GM12864 (cell line): ENCODE results near the gene FAT3.

Experiments used
- DNase-seq: peaks from one replicate; pipeline ENCODE4 v3.0.0-alpha.2; 2011; ENCODE audit warnings: low read depth
- H3K4me3 ChIP-seq: 2 replicates; pipeline ENCODE4 v1.5.1; 2011; ENCODE audit warnings: mild to moderate bottlenecking, low read depth, low read length, control low read depth
- TF ChIP-seq, protein P1 (sequence below): IDR thresholded peaks from 2 replicates; pipeline ENCODE4 v1.5.1; 2011; ENCODE audit warnings: low read depth, mild to moderate bottlenecking, moderate library complexity, low read length, control low read depth, inconsistent platforms; ENCODE audit errors: missing control alignments

Gene FAT3

DNA sequence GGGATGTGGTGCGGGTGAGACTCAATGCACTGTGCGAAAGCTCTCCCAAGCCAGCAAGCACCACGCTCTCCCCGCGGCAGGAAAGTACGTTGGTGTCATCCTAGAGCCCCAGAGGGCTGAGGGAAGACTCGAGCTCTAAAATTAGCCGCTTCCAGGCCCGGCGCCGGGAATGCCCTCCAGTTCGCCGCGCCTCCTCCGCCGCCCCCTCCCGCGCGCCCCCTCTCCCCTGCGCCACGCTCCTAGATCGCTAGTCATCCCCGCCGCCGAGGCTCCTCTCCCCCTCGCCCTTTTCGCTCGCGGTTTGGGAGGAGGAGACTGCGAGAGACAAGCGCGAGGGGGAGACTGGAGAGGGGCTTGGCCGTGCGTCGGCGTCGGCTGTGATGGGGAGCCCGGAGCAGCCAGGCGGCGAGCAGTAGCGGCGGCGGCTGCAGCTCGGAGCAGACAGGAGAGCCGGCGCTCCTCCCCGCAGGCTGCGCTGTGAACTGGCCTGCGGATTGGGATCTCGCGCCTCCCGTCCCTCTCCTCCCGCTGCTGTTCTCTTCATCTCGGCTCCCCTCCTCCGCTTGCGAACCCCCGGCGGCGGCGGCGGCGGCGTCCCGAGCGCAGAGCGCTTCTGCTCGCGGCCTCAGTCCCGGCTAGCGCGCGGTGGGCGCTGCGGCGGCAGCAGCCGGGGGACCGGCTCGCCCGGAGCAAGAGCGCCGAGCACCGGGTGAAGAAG is at the start of gene FAT3:
FAT3 (plus strand) TSS at position 412 of the 718 bp plus-strand sequence. CDS start 127,295 bp downstream, outside the sequence.
- TF ChIP-seq, protein P1, sequence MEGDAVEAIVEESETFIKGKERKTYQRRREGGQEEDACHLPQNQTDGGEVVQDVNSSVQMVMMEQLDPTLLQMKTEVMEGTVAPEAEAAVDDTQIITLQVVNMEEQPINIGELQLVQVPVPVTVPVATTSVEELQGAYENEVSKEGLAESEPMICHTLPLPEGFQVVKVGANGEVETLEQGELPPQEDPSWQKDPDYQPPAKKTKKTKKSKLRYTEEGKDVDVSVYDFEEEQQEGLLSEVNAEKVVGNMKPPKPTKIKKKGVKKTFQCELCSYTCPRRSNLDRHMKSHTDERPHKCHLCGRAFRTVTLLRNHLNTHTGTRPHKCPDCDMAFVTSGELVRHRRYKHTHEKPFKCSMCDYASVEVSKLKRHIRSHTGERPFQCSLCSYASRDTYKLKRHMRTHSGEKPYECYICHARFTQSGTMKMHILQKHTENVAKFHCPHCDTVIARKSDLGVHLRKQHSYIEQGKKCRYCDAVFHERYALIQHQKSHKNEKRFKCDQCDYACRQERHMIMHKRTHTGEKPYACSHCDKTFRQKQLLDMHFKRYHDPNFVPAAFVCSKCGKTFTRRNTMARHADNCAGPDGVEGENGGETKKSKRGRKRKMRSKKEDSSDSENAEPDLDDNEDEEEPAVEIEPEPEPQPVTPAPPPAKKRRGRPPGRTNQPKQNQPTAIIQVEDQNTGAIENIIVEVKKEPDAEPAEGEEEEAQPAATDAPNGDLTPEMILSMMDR = no peak
- H3K4me3 ChIP-seq = no peak within 1 kb of the TSS
- DNase-seq = no peak

DNA sequence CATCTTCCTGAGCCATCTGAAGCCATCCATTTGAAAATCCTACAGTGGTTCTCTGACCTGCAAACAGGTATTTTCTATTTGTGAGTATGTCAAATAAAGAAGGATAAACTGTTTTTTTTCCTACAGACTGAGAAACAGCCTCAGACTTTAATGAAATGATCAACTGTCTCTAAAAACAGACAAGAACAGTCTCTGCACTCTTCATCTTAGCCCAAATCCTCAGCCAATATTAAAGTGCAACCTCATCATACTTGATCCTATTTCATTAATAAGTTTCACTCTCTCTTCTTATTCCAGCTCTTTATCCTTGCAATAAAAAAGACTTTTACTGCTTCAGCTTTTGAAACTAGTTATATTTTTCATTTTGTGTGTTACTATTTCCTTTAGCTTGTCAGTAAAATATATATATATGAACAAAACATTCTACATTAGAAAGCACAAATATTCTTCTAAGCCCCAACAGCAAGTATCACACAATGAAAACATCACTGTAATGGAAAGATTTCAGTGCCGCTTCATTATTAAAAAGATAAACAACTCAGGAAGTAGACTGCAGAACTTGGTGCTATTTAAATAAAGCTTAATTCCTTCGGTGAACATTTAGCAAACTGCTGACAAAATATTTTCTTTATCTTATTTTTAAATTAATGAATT is 45.5 kb upstream of the FAT3 start:
- TF ChIP-seq, protein P1 = no peak
- no peak for DNase-seq
- no peak overlapping the region for H3K4me3 ChIP-seq

DNA sequence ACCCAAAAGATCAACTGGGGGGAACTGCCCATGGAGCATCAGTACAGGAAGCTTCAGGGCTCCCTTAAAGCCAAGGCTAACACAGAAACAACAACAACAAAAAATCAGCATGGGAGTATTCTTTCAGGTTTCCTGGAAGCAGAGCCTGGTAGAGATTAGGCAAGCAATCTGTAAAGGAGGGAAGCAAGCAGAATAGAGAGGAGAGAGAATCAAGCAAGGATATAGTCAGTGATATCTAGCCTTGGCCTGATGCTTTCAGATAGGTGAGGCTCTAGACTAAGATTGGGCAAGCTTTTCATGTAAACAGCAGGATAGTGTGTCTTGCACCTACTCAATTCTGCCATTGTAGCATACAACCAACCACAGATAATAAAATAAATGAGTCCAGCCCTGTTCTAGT is 44.4 kb upstream of the FAT3 start:
- no peak for DNase-seq
- TF ChIP-seq, protein P1 = no peak
- H3K4me3 ChIP-seq = no peak overlapping the region

DNA sequence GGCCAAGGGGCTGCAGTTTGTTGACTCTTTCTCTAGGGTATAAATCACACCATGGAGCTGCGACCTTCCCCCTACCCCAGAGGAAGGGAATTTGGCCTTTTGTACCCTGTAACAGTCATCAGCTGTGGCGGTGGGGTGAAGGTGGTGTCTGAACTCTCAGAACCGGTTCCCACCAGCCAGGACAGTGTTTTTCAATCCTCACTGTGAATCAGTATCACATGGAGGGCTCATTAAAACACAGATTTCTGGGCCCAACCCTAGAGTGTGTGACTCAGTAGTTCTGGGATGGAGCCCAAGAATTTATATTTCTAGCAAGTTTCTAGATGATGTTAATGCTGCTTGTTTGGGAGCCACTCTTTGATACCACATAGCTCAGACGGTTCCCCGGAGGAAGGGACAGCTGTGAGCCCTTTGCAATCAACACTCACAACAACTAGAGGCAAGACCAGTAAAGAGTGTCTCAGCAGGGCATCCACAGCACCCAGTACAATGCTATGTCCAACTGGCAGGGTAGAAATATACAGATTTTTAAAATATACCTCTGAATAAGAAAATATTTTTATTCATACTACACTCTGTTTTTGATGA is 43.9 kb upstream of the FAT3 start:
- DNase-seq = no peak
- H3K4me3 ChIP-seq = no peak overlapping the region
- TF ChIP-seq, protein P1 = no peak

DNA sequence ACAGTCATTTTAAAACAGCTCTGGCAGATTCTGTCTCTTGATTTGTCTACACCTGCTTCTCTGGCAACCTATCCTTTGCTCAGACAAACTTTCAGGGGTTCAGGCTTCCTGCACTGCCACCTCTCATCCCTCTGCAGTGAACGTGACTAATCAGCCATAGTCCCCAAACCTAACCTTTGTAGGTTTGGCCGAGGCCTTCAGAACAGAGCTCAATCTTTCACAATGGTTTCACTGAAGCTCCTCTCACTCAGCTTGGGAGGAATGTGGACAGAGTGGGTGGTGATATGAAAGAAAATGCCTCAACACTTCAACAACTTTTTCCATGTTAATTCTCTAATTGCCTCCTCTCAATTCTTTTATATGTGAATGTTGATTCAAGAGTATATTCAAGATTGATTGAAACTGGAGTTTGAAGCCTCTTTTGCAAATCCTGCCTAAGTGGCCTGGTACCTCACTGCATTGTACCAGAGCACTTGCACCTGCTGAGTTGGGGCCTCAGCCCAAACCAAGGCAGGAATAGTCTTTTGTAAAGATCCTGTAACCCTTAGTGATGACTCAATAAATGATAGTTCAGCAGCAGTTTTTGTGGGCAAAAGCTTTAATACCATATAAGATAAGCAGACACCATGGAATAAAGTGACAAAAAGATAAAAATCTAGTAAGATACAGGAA is 33.9 kb upstream of the FAT3 start:
- TF ChIP-seq, protein P1 = no peak
- no peak for DNase-seq
- no peak overlapping the region for H3K4me3 ChIP-seq

DNA sequence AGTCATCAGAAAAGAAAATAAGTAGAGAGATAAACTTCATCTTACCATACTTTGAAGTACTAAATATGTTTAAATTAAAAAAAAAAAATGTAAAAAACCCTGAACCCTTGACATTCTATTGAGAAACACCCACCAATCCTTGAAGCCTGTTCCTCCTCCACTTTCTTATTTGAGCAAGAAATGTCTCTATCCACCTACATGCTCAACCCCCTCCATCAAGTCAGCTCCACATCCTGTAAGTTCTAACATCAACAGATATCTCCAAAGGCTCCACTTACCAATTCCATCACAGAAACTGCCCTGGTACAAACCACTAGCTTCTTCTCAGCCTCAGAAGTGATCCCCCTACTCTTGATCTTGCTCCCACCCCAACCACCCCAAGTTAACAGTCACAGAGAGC is 32.5 kb upstream of the FAT3 start:
- no peak for DNase-seq
- TF ChIP-seq, protein P1 = no peak
- no peak overlapping the region for H3K4me3 ChIP-seq
